HL-60 (cell line): ENCODE measurements around the gene ACOXL.

Source experiments
- DNase-seq, 2 experiments: peaks; one replicate each; pipeline ENCODE4 v3.0.0-alpha.2; 2010 to 2020; ENCODE audit warnings: low read depth in 1 of 2, low spot score in 1 of 2
- H3K27ac ChIP-seq: fragments of 250-450 bp; sonication (Bioruptor Pico); replicated peaks from 2 replicates; pipeline ENCODE4 v1.5.1; 2020; ENCODE audit warnings: mild to moderate bottlenecking, moderate library complexity
- H3K27me3 ChIP-seq: fragments of 250-450 bp; sonication (Bioruptor Pico); 2 replicates; pipeline ENCODE4 v1.5.1; 2021; ENCODE audit warnings: mild to moderate bottlenecking, moderate library complexity; ENCODE audit not compliant: insufficient read depth, poor library complexity, severe bottlenecking
- H3K4me3 ChIP-seq: replicated peaks from 2 replicates; pipeline ENCODE4 v1.5.1; 2011; ENCODE audit warnings: mild to moderate bottlenecking, control low read depth, low read length; ENCODE audit not compliant: insufficient read depth
- GABPA ChIP-seq: IDR thresholded peaks from 2 replicates; pipeline ENCODE4 v1.6.1; 2012; ENCODE audit warnings: low read depth
- POLR2AphosphoS5 ChIP-seq: IDR thresholded peaks from 2 replicates; pipeline ENCODE4 v1.6.1; 2012; ENCODE audit warnings: low read depth
- SPI1 ChIP-seq: IDR thresholded peaks from 2 replicates; pipeline ENCODE4 v1.6.1; 2012; ENCODE audit warnings: low read depth, mild to moderate bottlenecking, borderline replicate concordance
- TF ChIP-seq, protein P1 (sequence below): IDR thresholded peaks from 2 replicates; pipeline ENCODE4 v1.6.1; 2012; ENCODE audit warnings: low read depth; ENCODE audit not compliant: insufficient replicate concordance
- TF ChIP-seq, protein P2 (sequence below): IDR thresholded peaks from one replicate; pipeline ENCODE4 v1.5.1; 2011; ENCODE audit warnings: low read length, control low read depth, inconsistent platforms; ENCODE audit not compliant: insufficient read depth

Gene ACOXL

DNA sequence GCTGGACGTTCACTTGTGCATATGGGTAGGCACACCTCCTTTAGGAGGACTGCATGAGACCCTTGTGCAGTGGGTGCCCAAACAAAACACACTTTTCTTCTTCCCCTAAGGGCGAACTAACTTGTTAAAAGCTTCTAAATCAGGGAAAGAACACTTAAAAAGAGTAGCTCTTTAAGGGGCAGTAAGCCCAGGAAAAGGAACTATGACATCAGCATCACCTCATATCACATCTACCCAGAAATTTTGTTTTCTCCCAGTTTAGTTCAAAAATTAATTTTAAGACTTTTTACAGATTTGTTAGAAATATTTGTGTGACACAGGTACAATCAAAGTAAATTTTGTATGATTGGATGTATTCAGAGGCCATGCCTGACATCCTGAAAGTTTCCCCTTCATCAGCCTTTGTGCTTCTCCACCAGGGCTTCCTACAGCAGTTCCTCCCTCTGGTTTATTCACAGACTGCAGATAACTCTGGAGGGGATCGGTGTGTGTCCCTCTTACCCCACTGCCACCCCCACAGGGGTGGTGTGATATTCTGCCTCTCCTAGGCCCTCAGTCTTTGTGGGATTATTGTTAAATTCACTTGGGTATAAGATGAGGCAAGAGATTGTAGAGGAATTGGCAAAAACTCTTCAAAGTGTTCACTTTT is 416.0 kb downstream of the ACOXL start:
- Histone ChIP-seq H3K27ac (no peak overlapping the region), H3K4me3 (no peak overlapping the region), H3K27me3 (no peaks in the 10 kb centered on the region)
- TF ChIP-seq SPI1 (no peak), GABPA (no peak), POLR2AphosphoS5 (no peak)
- TF ChIP-seq, protein P1, sequence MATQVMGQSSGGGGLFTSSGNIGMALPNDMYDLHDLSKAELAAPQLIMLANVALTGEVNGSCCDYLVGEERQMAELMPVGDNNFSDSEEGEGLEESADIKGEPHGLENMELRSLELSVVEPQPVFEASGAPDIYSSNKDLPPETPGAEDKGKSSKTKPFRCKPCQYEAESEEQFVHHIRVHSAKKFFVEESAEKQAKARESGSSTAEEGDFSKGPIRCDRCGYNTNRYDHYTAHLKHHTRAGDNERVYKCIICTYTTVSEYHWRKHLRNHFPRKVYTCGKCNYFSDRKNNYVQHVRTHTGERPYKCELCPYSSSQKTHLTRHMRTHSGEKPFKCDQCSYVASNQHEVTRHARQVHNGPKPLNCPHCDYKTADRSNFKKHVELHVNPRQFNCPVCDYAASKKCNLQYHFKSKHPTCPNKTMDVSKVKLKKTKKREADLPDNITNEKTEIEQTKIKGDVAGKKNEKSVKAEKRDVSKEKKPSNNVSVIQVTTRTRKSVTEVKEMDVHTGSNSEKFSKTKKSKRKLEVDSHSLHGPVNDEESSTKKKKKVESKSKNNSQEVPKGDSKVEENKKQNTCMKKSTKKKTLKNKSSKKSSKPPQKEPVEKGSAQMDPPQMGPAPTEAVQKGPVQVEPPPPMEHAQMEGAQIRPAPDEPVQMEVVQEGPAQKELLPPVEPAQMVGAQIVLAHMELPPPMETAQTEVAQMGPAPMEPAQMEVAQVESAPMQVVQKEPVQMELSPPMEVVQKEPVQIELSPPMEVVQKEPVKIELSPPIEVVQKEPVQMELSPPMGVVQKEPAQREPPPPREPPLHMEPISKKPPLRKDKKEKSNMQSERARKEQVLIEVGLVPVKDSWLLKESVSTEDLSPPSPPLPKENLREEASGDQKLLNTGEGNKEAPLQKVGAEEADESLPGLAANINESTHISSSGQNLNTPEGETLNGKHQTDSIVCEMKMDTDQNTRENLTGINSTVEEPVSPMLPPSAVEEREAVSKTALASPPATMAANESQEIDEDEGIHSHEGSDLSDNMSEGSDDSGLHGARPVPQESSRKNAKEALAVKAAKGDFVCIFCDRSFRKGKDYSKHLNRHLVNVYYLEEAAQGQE = no peak
- TF ChIP-seq, protein P2, sequence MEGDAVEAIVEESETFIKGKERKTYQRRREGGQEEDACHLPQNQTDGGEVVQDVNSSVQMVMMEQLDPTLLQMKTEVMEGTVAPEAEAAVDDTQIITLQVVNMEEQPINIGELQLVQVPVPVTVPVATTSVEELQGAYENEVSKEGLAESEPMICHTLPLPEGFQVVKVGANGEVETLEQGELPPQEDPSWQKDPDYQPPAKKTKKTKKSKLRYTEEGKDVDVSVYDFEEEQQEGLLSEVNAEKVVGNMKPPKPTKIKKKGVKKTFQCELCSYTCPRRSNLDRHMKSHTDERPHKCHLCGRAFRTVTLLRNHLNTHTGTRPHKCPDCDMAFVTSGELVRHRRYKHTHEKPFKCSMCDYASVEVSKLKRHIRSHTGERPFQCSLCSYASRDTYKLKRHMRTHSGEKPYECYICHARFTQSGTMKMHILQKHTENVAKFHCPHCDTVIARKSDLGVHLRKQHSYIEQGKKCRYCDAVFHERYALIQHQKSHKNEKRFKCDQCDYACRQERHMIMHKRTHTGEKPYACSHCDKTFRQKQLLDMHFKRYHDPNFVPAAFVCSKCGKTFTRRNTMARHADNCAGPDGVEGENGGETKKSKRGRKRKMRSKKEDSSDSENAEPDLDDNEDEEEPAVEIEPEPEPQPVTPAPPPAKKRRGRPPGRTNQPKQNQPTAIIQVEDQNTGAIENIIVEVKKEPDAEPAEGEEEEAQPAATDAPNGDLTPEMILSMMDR = no peak
- no peak for DNase-seq

DNA sequence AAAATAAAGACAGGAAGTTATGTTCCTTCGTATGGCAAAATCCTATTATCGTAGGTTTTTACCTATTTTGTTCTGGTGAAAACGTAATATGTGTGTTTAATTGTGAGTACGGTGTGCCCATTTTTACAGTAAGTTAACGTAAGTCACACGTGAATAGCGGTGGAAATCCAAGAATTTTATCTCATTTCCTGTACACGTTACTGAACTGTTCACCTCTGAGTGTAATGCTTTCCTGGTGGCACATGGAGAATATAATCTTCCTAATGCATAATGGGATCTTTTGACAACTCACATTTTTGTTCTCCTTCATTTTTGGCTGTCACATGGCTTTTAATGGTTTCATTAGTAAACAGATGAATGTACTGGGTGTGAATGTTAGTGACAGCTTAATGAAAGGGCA is 416.6 kb downstream of the ACOXL start:
- TF ChIP-seq SPI1 (no peak), GABPA (no peak), POLR2AphosphoS5 (no peak)
- TF ChIP-seq, protein P2 = no peak
- TF ChIP-seq, protein P1 = no peak
- Histone ChIP-seq H3K27ac (no peak overlapping the region), H3K4me3 (no peak overlapping the region), H3K27me3 (no peaks in the 10 kb centered on the region)
- no peak for DNase-seq

DNA sequence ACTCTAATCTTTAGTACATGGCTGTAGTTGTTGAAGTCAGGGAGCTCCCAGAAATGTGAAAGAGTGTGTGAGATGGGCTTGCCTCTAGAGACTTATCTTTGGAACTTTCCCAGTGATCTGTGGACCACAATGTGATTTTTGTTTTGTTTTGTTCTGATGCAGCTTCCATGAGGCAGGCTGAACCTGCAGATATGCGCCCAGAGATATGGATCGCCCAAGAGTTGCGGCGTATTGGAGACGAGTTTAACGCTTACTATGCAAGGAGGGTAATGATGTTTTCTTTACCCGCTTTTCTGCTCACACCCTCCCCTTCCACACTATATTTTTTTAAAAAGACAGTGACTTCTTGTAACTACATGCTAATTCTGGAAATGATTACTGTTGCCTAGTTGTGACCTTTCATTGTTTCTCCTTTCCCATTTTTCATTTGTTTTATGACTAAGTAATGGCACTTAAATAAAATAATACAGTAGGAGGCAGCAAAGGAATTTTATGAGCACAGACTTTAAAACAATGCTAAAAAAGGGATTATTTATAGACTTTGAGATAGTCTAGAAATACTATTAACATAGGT is 417.6 kb downstream of the ACOXL start:
- Histone ChIP-seq H3K27ac (no peak overlapping the region), H3K27me3 (no peaks in the 10 kb centered on the region), H3K4me3 (no peak overlapping the region)
- DNase-seq = no peak
- TF ChIP-seq GABPA (no peak), POLR2AphosphoS5 (no peak), SPI1 (no peak)
- TF ChIP-seq, protein P2 = no peak
- TF ChIP-seq, protein P1 = no peak
